GM12892 (cell line): ENCODE measurements around the gene SCAF8.

ENCODE experiments used
- POLR2A ChIP-seq: IDR thresholded peaks from 2 replicates; pipeline ENCODE4 v1.6.1; 2011; ENCODE audit warnings: low read depth, low read length, control low read depth
- POLR2AphosphoS5 ChIP-seq: IDR thresholded peaks from 2 replicates; pipeline ENCODE4 v1.6.1; 2011; ENCODE audit warnings: low read depth, low read length, control low read depth
- TAF1 ChIP-seq: IDR thresholded peaks from 2 replicates; pipeline ENCODE4 v1.6.1; 2011; ENCODE audit warnings: low read depth, mild to moderate bottlenecking, control low read depth, low read length, borderline replicate concordance

GRCh38 chr6:154876486-154877280, 143.5 kb downstream of the SCAF8 start:
- TF ChIP-seq POLR2A (no peak), POLR2AphosphoS5 (no peak), TAF1 (no peak)
